Activated CD4-positive, CD25-positive, alpha-beta regulatory T cell treated with anti-CD3 and anti-CD28 coated beads, Interleukin-2, amount 50 U/mL, for 16 hours (primary cell): ENCODE results near the gene WASF2.
"Not testable (repeated sequence)": the region's sequence is repeated elsewhere in the genome, so short reads cannot be mapped to it uniquely, and the experiment has no call there.

Experiments used
- DNase-seq: peaks from one replicate; pipeline ENCODE4 v3.0.0-alpha.2; 2020; ENCODE audit warnings: low read depth, low spot score

Gene WASF2

DNA sequence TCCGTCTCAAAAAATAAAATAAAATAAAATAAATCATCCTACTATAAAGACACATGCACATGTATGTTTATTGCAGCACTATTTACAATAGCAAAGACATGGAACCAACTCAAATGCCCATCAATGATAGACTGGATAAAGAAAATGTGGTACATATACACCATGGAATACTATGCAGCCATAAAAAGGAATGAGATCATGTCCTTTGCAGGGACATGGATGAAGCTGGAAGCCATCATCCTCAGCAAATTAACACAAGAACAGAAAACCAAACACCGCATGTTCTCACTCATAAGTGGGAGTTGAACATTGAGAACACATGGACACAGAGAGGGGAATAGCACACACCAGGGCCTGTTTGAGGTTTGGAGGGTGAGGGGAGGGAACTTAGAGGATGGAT, 11.2 kb upstream of the WASF2 start:
- not testable (repeated sequence) for DNase-seq

DNA sequence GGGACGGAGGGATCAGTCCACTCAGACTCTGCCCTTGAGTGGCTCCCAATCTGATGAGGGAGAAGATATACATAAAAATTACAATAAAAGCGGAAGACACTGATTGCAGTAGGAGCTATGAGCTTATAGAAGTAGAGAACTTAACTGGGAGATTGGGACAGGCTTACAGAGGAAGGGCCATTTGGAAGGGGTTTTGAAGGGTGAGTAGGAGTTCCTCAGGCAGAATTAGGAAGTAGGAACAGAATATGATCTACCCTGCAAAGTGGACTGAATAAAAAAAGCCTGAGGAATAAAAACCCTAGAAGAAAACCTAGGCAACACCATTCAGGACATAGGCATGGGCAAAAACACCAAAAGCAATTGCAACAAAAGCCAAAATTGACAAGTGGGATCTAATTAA, 9.2 kb upstream of the WASF2 start:
- DNase-seq, result no peak

DNA sequence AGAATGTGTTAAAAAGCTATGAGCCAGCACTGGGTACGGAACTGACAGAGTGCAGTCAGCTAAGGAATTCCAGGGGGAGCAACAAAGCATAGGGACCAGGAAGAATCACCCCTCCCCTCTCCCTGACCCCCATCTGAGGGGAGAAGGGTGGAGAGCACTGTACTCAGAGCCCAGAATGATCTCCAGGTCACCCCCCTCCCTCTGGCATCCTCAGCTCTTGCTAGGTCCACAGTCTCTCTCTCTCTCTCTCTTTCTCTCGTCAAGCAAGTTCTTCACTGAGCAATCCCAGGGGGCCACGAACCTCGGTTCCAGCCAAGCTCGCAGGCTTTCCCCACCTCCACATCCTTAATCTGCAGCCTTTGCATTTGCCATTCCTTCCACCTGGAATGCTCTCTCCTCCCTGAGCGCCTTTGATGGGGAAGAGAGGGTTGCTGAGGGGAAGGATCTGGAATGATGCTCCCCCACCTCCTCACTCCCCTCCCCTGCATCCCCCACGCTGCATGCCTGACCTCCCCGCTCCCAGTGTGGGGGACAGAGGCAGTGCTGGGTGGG, 6.7 kb upstream of the WASF2 start:
- DNase-seq, result no peak

DNA sequence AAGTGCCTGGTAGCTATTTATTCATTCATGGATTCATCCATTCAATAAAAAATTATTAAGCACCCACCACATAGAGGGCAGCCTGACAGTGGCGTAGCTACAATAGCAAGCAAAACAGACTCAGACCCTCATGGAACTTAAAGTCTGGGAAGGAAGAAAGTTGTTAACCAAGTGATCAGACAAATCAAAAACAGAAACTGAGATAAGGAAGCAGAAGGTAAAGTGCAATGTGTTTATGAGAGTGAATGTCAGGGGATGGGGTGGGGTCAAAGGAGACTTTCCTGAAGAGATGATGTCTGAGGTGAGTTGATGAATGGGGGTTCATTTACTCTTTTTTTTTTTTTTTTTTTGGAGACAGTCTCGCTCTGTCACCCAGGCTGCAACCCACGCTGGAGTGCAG, 2.8 kb upstream of the WASF2 start:
- DNase-seq, result no peak

DNA sequence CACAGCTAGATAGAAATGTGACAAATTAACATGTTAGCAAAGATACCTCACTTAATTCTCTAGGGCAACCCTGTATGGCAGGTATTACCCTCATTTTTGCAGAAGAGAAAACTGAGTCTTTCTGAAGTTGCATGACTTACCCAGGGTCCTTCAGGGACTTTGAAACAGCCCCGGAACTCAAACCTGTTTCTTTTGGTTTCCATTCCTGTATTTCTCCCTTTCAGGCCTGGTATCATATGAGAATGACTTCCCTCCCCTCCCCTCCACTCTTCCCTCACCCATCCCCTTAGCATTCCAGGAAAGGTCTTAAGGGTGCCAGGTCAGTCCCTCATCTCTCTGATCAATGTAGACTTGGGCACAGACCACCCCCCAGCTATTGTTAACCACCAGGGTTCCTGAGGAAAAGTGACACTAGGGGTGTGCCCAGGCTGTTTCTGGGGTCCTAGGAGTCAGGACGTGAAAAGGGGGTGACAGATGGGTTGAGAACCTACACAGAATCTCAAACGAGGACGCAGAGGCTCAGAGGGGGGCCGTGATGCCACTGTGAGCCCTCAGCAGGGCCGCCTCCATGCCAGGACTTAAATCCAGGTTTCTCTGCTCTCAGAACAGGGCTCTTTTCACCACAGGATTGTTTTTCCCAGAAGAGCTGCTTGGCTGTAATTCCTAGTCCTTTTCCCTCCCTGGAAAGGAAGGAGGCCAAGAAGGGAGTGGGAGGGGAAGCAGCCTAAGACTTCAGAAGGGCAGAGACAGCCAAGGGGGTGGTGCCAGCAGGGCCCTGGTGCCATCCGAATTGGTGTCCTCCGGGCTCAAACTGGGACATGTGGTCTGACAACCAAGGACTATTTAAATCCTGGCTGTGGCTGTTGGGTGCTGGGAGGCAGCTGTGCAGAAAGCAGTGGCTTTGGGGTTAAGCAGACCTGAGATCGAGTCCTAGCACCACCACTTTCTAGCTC, 2.1 kb upstream of the WASF2 start:
- DNase-seq, result no peak

DNA sequence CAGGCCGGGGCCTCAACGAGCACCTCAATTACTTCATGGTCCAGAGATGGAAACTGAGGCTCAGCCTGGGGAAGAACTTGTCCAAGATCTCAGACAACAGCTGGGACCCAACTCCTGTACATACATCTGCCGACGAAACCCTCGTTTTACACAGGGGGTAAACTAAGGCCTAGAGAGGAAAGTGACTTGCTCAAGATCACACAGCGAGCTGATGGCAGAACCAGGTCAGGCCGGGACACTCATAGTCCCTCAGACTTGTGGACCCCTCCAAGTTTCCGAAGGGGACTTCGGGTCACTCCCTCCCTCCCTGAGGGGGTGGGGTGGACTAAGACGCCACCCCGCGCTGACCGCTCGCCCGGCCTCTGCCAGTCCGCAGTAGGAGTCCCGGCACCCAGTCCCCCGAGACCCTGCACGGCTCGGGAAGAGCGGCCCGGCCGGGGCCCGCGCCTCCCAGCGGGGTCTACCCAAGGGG, 430 bp downstream of the WASF2 start:
- no peak for DNase-seq

DNA sequence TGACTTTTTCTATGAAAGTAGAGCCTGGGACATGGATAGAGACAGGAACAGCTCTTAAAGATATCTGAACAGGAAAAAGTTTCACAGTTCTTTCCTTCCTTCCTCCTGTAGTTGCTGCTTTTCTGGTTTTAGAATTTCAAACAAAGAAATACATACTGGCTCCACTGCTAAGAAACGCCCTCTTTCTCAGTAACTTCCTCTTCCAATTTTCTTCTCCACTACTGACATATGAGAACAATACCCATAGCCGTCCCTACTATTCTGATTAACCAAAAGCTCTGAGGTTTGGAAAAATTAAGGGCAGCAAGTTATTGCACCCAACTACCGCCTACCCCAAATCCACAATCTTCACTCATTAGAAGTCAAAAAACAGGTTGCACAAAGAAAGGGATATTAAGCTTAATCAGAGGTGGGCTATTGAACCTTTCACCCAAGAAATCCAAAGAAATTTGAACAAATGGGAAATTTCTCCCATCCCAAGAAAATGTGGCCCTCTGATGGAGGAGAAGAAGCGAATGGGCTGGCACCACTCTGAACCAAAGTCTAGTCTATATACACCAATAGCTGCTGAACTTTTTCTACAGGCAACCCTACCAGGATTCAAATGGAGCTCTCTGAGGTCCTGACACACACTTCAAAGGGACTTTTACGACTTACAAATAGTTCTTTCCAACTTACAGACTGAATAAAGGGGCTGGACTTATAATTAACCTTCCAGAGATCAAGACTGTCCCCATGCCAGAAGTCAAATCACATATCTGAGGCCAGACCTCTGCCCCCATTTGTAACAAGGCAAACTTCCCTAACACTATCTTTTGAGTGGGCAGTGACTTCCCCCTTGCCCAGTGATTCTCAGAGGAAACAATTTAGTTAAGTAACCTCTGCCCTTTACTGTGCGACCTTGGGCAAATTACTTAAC, 1.7 kb downstream of the WASF2 start:
- DNase-seq, result no peak

DNA sequence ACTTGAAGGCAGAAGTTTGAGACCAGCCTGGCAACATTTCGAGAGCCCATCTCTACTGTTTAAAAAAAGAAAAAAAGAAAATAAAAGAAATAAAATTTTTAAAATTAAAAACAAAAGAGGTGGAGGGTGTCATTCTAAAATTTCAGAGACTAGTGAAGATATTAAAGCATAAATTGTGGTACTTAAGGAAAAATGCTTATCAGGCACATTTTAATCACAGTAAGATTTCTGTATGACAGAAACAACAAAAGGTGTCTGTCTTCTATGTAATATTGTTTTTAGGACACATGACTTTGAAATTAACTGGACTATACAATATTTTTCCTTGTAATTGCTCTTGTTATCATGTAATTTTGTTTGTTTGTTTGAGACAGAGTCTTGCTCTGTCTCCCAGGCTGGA, 4.6 kb downstream of the WASF2 start:
- DNase-seq, result no peak

DNA sequence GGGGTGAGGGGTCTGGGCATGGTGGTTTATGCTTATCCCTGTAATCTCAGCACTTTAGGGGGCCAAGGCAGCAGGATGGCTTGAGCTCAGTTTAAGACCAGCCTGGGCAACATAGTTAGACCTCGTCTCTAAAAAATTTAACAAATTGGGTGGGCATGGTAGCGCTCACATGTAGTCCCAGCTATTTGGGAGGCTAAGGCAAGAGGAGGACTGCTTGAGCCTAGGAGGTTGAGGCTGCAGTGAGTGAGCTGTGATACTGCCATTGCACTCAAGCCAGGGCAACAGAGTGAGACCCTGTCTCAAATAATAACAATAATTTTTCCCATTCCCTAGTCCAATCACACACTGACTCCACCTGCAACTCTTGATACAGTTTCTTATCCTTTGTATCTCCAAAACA, 6.3 kb downstream of the WASF2 start:
- DNase-seq, result no peak

DNA sequence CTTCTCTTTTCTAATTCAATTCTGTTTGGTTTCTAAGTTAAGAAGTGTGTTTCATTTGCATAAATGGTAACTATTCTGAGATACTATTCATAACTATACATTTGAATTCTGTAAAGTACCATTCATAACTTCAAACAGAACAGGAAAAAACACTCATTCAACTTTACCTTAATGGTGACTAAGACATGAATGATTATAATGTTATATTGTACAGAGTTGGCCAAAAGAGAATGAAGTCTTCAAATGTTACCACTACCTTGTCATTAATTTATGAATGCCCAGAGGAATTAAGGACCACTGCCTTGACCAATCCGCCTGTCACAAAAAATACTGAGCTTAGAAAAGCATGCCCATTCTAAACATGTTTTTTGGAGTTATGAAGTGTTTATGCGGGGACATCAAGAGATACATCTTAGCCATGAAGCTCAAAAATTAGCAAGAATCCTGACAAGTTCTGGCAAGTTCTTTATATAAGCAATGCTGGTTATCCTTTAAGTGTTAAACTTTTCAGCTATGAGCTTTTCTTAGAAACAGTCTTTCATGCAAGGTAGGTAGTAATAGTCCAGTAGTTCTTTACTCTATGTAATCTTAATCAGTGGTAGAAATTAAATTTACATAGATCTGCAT, 7.9 kb downstream of the WASF2 start:
- DNase-seq, result no peak

DNA sequence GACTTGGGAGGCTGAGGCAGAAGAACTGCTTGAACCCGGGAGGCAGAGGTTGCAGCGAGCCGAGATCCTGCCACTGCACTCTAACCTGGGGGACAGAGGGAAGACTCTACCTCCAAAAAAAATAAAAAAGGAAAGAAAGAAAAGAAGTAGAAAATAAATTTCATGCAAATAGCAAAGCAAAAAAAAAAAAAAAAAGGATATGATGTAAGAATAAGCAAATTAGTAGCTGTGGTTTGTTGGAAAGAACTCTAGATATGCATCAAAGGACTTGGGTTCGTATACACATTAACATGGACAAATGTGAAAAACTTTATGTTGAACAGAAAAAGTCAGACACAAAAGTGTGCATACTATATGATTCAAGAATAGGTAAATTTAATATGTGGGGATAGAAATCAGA, 11.9 kb downstream of the WASF2 start:
- no peak for DNase-seq

DNA sequence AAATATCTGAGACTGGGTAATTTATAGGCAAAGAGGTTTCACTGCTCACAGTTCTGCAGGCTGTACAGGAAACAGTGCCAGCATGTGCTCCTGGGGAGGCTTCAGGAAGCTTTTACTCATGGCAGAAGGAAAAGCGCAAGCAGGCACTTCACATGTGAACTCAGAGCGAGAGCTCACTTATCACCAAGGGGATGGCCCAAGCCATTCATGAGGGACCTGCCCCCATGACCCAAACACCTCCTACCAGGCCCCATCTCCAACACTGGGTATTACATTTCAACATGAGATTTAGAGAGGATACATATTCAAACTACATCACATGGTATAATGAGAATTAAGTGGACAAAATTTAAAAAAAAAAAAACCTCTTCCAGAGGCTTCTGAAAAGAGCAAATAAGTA, 13.7 kb downstream of the WASF2 start:
- no peak for DNase-seq

DNA sequence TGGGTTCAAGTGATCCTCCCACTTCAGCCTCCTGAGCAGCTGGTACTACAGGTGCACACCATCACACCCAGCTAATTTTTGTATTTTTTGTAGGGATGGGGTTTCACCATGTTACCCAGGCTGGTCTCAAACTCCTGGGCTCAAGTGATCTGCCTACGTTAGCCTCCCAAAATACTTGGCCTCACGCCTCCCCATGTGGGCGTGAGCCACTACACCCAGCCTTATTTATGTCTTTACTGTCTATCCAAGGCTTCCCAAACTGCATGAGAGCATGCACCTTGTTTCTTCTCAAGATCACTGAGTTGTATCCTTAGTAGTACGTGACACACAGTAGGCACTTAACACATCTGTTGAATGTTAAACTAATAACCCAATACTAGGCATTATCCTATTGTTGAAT, 14.2 kb downstream of the WASF2 start:
- no peak for DNase-seq

DNA sequence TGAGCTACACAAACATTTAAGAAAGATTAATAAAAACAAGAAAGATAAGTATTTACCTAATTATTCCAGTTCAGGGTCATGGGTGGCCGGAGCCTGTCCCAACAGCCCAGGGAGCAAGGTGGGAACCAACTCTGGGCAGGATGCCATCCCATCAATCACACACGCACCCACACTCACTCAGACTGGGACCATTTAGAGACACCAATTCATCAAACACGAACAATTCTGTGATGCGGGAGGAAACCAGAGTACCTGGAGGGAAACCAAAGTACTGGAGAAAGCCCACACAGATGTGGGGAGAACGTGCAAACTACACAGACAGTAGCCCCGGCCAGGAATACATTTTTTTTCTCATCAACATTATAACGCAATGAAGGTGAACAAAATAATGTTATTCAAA, 16.2 kb downstream of the WASF2 start:
- DNase-seq, result no peak

DNA sequence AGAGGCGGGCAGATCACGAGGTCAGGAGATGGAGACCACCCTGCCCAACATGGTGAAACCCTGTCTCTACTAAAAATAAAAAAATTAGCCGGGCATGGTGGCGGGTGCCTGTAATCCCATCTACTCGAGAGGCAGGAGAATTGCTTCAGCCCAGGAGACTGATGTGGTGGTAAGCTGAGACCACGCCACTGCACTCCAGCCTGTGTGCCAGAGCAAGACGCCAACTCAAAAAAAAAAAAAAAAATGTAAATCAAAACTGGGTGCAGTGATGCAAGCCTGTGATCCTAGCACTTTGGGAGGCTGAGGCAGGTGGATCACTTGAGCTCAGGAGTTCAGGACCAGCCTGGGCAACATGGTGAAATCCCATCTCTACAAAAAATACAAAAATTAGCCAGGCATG, 17.9 kb downstream of the WASF2 start:
- DNase-seq, result not testable (repeated sequence)

DNA sequence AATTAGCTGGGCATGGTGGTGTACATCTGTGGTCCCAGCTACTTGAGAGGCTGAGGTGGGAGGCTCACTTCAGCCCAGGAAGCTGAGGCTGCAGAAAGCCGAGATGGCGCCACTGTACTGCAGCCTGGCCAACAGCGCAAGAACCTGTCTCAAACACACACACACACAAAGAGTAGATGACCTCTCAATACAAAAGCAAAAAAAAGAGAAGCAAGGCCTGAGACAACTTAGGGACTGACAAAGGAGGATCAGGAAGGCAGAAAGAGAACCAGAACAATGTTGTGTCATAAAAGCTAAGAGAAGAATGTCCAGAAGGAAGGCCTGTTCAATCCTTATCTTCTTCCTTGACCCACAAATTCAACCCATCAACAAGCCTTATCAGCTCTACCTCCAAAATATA, 18.5 kb downstream of the WASF2 start:
- DNase-seq, result no peak

DNA sequence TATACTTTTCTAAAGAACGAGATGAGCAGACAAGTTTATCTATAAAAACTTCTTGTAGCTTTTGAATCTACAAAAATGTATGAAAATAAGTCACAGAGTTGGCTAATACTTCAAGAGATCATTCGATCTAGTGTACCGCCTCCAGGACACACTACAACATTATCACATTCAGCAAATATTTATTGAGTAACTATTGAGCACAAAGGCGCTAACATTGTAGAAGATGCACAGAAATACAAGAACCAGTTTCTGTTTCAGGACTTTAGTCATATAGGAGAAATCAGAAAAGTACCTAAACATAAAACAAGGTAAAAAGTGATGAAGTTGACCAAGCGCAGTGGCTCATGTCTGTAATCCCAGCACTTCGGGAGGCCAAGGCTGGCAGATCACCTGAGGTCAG, 20.6 kb downstream of the WASF2 start:
- no peak for DNase-seq

DNA sequence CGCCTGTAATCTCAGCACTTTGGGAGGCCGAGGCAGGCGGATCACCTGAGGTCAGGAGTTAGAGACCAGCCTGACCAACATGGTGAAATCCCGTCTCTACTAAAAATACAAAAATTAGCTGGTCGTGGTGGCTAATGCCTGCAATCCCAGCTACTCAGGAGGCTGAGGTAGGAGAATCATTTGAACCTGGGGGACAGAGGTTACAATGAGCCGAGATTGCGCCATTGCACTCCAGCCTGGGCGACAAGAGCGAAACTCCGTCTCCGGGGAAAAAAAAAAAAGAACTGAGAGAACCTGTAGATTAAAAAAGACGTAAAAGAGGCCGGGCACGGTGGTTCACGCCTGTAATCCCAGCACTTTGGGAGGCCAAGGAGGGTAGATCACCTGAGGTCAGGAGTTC, 21.6 kb downstream of the WASF2 start:
- DNase-seq, result not testable (repeated sequence)

DNA sequence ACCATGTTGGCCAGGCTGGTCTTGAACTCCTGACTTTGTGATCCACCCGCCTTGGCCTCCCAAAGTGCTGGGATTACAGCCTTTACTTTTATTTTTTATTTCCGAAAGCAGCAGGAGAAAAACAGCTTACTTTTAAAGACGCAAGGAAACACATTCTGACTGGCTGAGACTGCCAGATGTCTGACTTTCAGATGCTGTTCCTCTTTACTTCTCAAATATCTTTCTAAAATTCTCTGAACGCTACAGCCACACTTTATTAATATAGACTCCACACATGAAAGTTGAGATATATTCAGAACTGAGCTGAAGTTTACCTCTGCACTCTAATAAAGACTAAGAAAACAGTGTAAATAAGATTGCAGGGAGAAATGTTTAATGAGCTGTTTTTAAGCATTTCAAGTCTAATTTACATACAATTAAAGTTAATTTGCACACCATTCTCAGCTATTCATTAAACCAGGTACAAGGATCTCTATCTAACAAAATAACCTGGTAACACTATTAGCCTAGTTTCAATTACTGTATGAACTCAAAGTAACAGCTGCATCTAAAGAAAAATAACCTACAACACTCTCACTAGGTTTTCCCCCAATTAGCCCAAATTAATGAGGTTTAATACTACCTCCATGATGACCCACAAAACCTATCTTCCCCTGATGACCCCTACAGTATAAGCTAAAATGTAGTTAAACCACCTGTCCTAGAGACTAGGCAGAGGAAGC, 24.9 kb downstream of the WASF2 start:
- DNase-seq, result no peak

DNA sequence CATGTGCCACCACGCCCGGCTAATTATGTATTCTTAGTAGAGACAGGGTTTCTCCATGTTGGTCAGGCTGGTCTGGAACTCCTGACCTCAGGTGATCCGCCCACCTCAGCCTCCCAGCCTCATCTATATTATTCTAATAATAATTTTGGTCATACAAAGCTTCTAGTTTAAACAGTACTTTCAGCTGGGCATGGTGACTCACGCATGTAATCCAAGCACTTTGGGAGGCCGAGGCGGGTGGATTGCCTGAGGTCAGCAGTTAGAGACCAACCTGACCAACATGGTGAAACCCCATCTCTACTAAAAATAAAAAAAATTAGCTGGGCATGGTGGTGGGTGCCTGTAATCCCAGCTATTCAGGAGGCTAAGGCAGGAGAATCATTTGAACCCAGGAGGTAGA, 26.1 kb downstream of the WASF2 start:
- DNase-seq, result not testable (repeated sequence)

DNA sequence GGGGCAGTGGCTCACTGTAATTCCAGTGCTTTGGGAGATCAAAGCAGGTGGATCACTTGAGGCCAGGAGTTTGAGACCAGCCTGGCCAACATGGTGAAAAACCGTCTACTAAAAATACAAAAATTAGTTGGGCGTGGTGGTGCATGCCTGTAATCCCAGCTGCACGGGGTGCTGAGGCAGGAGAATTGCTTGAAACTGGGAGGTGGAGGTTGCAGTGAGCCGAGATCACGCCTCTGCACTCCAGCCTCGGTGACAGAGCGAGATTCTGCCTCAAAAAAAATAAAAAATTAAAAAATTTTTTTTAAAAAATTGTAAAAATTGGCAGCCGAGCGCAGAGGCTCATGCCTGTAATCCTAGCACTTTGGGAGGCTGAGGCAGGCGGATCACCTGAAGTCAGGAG, 31.4 kb downstream of the WASF2 start:
- DNase-seq, result not testable (repeated sequence)
